ENCODE data around the gene ARHGEF37.
"Not testable (repeated sequence)": the region's sequence is repeated elsewhere in the genome, so short reads cannot be mapped to it uniquely, and the experiment has no call there.

ARHGEF37 gene

GRCh38 chr5:149567226-149567625 lies 14.1 kb upstream of the ARHGEF37 start:
- DNase-seq: no peak

GRCh38 chr5:149572170-149572569 lies 9.1 kb upstream of the ARHGEF37 start:
- DNase-seq: no peak

DNA sequence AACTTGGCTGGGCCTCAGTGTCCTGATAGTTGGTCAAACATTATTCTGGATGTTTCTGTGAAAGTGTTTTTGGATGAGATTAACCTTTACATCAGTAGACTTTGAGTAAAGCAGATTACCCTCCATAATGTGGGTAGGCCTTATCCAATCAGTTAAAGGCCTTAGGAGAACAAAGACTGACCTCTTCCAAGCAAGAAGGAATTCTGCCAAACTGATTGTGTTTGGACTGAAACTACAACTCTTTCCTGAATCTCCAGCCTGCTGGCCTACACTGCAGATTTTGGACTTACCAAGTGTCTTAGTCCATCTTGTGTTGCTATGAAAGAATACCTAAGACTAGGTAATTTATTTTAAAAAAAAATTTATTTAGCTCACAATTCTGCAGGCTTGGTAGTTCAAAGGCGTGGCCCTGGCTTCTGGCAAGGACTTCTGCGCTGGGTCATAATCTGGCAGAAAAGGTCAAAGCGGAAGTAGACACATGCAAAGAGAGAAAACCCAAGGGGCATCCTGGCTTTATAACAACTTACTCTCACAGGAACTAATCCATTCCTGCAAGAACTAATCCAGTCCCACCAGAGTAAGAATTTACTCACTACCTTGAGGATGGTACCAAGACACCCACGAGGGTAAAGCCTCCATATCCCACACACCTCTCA lies 8.6 kb upstream of the ARHGEF37 start:
- no peak for DNase-seq

DNA sequence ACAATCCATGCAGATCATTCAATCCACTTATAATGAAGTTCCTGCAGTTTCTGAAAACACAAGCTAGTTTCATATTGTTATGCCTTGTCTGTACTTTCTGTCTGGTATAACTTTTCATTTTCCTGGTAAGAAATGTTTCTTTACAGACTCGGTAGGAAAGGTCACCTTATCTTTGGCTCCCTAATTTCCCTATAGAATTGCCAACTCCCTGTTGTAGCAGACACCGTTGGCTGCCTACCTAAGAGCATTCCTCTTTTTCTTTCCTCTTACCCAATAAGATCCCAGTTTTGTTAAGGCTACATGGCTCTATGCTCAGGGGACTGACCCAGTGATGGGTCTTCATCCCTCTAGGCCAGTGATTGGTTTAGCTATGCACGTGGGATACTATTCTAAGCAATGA lies 6.2 kb upstream of the ARHGEF37 start:
- DNase-seq: no peak

DNA sequence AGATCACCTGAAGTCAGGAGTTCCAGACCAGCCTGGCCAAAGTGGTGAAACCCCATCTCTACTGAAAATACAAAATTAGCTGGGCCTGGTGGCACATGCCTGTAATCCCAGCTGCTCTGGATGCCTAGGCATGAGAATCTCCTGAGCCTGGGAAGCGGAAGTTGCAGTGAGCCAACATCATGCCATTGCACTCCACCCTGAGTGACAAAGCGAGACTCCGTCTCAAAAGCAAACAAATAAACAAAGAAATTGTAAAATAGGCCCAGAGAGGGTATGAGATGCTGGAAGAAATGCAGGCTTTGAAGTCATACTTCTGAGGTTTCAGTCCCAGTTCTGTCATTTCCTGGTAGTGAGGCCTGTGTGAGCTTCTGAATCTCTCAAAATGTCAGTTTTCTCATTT lies 5.3 kb upstream of the ARHGEF37 start:
- peak; percentile 3 for DNase-seq

GRCh38 chr5:149578896-149579295 lies 2.4 kb upstream of the ARHGEF37 start:
- DNase-seq: no peak

GRCh38 chr5:149580808-149581191 lies 498 bp upstream of the ARHGEF37 start:
- DNase-seq: no peak

DNA sequence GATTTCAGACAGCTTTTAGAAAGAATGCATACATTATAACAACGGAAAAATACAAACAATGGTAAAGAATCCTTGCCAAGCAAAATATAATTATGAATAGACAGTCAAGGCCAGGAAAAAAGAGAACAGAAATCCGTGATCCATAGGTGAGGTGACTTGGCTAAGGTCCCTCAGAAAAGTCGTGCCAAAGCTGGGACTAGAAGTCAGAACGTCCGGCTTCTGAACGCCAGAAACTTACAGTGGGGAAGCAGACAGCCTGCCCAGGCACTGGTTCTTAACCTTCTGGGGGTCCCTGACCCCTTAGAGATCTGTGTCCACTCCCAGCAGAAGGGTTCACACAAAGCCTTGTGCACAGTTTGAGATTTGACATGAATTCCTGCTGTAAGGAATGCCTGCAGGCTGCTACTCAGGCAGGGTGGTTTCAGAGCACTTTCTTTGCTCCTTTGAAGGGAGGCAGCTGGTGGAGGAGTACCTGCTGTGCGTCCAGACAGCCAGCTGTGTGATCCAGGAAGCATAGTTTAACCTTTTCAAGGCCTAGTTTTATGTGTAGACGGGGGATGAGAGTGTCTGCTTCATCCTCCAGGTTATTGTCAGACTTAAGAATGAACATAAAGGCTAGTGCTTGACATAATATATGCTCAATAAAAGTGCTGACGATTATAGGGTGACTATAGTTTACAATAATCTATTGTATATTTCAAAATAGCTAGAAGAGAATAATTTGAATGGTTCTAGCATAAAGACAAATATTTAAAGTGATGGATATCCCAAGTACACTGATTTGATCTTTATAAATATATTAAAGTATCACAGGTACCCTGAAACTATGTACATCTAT lies 852 bp downstream of the ARHGEF37 start:
- DNase-seq: no peak

- no peak for DNase-seq
Observed at GRCh38 chr5:149583394-149583793, 2.1 kb downstream of the ARHGEF37 start.

- DNase-seq: no peak
Observed at GRCh38 chr5:149584121-149584520, 2.8 kb downstream of the ARHGEF37 start.

GRCh38 chr5:149585910-149586309 lies 4.6 kb downstream of the ARHGEF37 start:
- no peak for DNase-seq

- no peak for DNase-seq
Observed at GRCh38 chr5:149586708-149587318, 5.5 kb downstream of the ARHGEF37 start.

GRCh38 chr5:149588936-149589335 lies 7.6 kb downstream of the ARHGEF37 start:
- no peak for DNase-seq

DNA sequence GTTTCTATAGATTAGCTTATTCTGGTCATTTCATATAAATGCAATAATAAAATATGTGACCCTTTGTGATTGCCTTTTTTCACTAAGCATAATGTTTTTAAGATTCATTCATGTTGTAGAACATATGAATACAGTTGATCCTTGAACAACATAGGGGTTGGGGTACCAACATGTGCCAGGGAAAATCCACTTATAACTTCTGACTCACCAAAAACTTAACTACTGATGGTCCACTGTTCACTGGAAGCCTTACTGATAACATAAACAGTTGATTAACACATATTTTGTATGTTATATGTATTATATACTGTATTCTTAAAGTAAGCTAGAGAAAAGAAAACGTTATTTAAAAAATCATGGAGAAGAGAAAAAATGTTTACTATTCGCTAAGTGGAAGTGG lies 12.1 kb downstream of the ARHGEF37 start:
- DNase-seq: no peak

DNA sequence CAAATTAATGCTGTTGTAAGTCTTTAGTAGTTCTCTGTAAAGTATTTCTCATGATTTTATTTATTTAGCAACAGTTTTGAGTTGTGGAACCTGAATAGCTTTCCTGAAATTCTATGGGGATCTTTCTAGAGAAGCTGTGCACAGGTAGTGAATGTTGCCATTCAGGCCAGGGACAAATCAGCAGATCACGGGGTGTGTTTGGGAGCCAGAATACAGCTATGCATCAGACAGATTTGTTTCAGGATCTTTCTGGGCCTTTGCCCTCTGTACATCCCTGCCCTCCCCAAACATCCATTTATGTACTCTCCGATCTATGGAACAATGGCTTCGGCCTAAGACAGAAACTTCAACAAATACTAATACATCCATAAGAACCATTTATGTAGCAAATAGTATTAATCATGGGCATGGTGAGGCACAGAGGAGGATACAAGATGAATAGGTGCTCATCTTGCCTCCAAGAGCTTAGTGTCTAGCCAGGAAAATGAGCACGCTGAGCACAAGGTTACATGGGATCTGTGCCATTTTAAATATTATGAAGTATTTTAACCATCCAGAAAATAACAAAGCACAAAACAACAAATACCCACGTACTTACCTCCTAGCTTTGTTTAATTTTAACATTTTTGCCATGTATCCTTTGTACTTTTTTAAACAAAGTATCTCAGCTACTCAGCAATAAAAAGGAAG lies 13.1 kb downstream of the ARHGEF37 start:
- no peak for DNase-seq

- not testable (repeated sequence) for DNase-seq
Observed at GRCh38 chr5:149595105-149595504, 13.8 kb downstream of the ARHGEF37 start.

DNA sequence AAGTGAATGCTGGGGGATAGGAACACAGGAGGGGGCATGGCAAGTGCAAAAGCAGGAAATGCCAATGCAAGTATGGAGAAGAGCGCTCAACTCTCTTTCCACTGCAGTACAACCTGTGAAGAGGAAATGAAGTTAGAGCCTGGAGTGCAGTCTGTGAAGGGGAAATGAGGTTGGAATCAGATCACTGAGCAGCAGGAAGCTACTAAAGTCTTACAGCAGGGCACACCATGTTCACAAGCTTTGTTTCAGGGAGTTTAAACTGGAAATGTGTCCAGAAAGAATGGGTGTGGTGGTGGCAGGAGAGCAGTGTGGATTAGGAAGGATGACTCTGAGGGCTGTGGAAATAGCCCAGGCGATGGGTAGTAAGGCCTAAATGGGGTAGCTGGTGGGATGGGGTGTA lies 15.4 kb downstream of the ARHGEF37 start:
- no peak for DNase-seq

GRCh38 chr5:149597618-149598017 lies 16.3 kb downstream of the ARHGEF37 start:
- DNase-seq: no peak

GRCh38 chr5:149598234-149598633 lies 16.9 kb downstream of the ARHGEF37 start:
- not testable (repeated sequence) for DNase-seq

DNA sequence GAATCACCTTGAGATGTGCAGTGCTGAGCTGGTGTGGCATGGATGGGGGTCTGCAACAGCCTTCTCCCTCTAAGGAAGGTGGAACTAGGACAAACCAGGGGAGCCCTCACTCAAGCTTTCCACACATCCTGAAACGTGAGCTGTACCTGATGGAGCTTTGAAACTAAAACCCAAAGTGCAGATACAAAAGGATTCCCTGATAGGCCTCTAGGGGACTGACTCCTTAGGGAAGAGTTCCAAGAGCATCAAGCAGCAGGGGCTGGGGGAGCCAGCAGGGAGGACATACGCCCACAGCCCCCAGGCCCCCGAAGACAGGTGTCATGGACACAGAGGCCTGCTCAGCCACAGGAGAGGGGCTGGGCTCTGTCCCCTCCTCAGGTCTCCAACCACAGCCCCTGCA lies 17.7 kb downstream of the ARHGEF37 start:
- no peak for DNase-seq

DNA sequence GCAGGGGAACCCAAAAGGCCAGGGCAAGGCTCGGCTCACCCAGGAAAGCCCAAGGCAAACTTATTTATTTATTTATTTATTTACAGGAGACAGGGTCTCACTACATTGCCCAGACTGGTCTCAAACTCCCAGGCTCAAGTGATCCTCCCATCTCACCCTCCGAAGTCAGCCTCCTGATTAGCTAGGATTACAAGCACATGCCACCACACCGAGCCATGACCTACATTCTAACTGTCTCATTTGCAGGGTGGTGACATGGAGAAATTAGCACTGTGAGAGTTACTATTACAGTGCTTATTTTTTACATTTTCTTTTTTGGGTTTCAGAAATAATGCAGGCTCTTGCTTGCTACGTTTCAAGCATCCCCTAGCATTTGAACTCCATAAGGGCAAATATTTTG lies 18.1 kb downstream of the ARHGEF37 start:
- no peak for DNase-seq

- DNase-seq: no peak
Observed at GRCh38 chr5:149600932-149601331, 19.6 kb downstream of the ARHGEF37 start.

GRCh38 chr5:149603210-149603609 lies 21.9 kb downstream of the ARHGEF37 start:
- DNase-seq: no peak

DNA sequence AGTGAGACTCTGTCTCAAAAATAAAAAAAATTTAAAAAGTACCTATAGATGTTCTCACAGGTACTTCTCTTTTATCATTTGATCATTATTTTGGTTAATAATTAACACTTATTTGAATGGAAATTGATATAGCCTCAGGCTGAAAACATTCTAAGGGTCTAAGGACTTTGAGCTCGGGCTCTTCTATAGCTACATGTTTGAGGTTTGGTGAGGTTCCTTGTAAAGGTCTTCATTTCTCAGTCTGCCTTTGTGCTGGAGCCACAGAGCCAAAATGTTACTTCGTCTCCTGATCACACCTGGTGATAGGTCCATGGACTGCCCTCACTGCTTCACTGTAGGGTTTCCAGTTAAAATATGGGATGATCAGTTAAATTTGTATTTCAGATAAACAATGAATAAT lies 22.6 kb downstream of the ARHGEF37 start:
- no peak for DNase-seq

All from CD4-positive, alpha-beta T cell treated with Interleukin-4 for 4 hours (primary cell).